CD4-positive, alpha-beta T cell treated with Interleukin-17A for 4 hours (primary cell): Measurements from ENCODE around the gene CALML3.
A peak's percentile ranks its signal among the peaks of the same experiment; 100 is the strongest.

Experiments used
- DNase-seq: peaks from one replicate; pipeline ENCODE4 v3.0.0-alpha.2; 2020; ENCODE audit warnings: mixed read lengths

Gene CALML3

GRCh38 chr10:5508161-5508604 lies 16.6 kb upstream of the CALML3 start:
- DNase-seq: no peak

GRCh38 chr10:5508786-5509185 lies 16.0 kb upstream of the CALML3 start:
- DNase-seq: no peak

GRCh38 chr10:5509236-5509635 lies 15.5 kb upstream of the CALML3 start:
- DNase-seq: no peak

- DNase-seq: no peak
Measured at GRCh38 chr10:5509691-5510090, 15.1 kb upstream of the CALML3 start.

GRCh38 chr10:5510281-5511072 lies 14.3 kb upstream of the CALML3 start:
- DNase-seq: no peak

DNA sequence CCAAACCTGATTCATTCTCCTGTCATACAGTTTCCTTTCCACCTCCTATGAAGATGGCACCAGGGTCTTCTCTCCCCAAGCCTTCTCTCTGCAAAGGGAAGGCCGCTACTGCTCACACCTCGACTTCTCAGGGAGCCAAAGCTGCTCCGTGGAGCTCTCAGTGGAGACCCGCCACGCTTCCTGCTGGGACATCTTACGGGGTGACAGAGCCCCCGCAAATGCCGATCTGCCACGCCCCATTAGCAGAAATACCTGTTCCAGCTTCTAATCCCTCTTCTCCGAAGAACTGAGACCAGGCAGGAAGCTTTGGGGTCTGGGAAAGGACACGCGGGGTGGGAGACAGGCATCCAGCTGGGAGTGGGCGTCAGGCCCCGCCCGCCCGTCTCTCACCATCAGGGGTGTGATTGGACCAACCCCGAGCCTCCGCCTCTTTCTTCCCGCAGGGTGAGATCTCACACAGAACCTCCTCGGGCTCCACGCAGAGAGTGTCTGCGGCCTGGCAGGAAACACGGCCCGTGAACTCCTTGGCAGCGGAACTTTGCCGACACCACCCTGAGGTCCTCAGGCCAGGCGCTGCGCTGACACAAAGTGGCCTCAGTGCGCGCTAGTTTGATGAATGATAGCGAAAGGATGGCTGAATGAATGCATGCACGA lies 13.4 kb upstream of the CALML3 start:
- DNase-seq: no peak

- DNase-seq: no peak
Measured at GRCh38 chr10:5511885-5512280, 12.9 kb upstream of the CALML3 start.

- no peak for DNase-seq
Measured at GRCh38 chr10:5512331-5512730, 12.4 kb upstream of the CALML3 start.

GRCh38 chr10:5512881-5513612 lies 11.7 kb upstream of the CALML3 start:
- peak; percentile 11 for DNase-seq

GRCh38 chr10:5514226-5514850 lies 10.4 kb upstream of the CALML3 start:
- DNase-seq: no peak

DNA sequence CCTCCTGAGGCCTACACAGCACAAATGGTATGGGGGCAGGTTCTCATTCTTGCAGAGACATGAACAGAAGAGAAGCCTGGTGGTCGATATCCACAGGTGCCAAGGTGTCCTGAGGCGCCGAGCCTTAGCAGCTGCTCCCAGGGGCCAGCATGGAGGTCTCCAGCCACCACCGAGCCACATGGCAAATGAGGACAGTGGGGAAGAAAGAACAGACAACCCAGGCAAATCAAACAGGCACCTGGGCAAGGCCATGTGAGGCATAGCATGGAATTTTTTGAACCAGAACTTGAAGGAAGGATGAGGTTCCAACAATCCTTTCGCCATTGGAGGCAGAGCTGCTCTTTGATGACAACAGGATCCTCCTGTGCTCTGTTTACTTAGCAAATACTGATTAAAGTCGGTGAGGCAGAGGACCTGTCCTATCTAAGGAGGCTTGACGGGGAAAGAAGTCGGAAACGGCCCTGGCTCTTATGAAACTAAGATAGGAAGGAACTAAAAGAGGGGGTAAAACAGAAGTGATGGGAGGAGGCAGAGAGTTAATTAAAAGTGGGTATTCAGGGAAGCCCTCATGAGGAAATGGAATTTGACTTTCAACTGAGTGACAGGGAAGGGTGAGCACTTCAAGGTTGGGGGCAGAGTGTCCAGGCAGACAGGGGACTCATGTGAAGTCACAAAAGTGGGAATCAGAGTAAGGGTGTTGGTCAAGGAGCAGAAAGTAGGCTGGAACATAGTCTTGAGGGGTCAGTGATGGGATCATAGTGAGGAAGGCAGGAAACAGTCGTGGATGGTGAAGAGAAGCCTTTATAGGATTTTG lies 8.6 kb upstream of the CALML3 start:
- no peak for DNase-seq

DNA sequence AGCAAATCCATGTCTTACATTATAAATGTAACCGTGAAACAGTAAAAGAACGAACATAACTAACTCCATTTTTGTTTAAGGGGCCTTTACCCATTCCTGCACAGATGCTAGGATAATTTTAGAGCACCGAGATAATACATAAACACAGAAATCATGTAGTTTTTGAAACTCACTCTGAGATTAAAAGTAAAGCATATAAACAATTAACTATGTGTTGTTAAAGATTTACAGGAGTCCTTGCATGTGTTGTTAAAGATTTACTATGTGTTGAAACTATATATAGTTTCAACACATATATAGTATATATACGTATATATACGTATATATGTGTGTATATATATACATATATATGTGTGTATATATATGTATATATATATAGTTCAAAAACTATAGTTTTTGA lies 7.2 kb upstream of the CALML3 start:
- no peak for DNase-seq

- no peak for DNase-seq
Measured at GRCh38 chr10:5518143-5518542, 6.6 kb upstream of the CALML3 start.

- no peak for DNase-seq
Measured at GRCh38 chr10:5519054-5519453, 5.7 kb upstream of the CALML3 start.

DNA sequence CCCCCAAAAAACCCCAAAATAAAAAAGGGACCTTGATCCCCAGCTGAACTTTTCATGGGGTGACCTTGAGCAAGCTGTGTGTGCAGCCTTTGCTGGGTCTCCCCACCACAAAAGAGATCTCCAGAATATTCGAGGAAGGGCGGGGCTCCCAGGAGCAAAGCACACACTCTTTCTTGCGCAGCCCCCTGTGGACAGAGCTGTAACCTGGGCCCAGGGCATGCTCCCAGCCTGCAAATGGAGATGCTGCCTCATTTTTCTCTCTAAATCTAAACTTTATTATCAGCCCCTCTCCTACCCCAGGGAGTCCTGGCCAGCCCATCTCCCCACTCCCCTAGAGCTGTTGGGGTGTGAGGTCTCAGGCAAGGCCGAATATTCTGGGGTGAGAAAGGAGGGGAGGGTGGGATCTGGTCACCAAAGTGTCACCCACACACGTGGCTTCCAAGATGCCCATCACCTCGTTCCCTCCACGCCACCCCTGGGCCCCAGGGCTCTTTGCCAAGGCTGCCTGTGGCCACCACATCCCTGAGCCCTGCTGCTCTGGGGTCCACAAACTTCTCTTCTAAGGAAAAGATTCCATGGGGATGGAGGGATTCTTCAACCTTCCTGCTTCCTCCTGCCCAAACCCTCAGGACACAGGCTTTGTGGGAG lies 1.7 kb upstream of the CALML3 start:
- DNase-seq: no peak

- DNase-seq: no peak
Measured at GRCh38 chr10:5523796-5524574, 776 bp upstream of the CALML3 start.

DNA sequence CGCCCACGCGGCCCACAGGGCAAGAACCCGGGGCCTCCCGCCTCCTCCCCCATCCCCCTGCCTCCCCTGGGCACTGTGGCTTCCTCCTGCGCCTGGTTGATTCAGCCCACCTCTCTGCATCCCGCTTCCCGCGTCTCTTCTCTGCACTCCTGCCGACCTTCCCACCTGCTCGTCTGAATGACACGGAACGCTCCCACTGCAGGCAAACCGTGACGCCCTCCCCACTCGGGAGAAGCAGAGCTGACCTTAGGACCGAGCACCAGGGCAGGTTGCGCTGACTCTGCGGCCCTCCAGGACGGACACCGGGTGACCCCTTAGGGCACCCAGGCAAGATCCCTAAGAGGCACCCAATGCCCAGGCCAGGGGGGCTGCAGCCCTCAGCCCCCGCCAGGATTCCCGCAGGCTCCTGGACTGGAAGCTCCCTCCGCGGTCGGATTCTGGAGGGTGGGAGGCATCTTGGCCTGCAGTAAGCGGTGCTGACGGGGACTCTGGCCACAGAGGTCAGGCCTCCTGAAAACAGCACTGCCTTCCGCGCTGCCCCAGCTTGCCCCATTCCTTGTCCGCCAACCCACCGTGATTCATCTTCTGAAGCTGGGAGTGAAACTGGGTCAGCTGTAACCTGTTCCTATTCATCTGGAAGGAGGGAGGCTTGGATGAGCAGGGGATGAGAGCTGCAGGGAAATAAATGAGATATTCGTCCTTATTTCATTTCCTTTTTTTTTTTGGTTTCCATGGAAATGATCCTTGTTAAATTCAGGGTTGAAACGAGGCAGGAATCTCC lies 990 bp downstream of the CALML3 start:
- DNase-seq: no peak

- no peak for DNase-seq
Measured at GRCh38 chr10:5526691-5527331, 2.0 kb downstream of the CALML3 start.

GRCh38 chr10:5527332-5528200 lies 2.8 kb downstream of the CALML3 start:
- DNase-seq: no peak
